GM23338 (cell line): ENCODE data around the gene RAB20. TPM values are rescaled to one million over a fixed set of nuclear protein-coding genes. Genes with fewer than 3 reads are reported as not detected.

ENCODE experiments used
- ATAC-seq: fragments of 200-7000 bp; cut with Tn5 transposase; 3 replicates; pipeline ENCODE4 v1.9.1; 2020
- DNase-seq: peaks from one replicate; pipeline ENCODE4 v3.0.0-alpha.2; 2015; ENCODE audit warnings: low spot score
- H2AFZ ChIP-seq: fragments of 200-600 bp; sonication (generic); 2 replicates; pipeline ENCODE4 v1.8.0; 2016; ENCODE audit warnings: antibody characterized with exemption, mild to moderate bottlenecking, moderate library complexity
- H3F3A ChIP-seq: fragments of 200-600 bp; sonication (generic); replicated peaks from 2 replicates; pipeline ENCODE4 v1.8.0; 2017; ENCODE audit warnings: antibody characterized with exemption, mixed run types, low read depth
- H3K27ac ChIP-seq: fragments of 200-600 bp; sonication (generic); 2 replicates; pipeline ENCODE4 v1.6.1; 2016; ENCODE audit warnings: low read depth
- H3K27me3 ChIP-seq: fragments of 200-600 bp; sonication (generic); 2 replicates; pipeline ENCODE4 v1.8.0; 2016; ENCODE audit warnings: mild to moderate bottlenecking, mixed run types, moderate library complexity; ENCODE audit not compliant: insufficient read depth
- H3K36me3 ChIP-seq: fragments of 200-600 bp; sonication (generic); 2 replicates; pipeline ENCODE4 v1.8.0; 2016; ENCODE audit warnings: mild to moderate bottlenecking; ENCODE audit not compliant: insufficient read depth
- H3K4me1 ChIP-seq: fragments of 200-600 bp; sonication (generic); 2 replicates; pipeline ENCODE4 v1.8.0; 2016; ENCODE audit warnings: mild to moderate bottlenecking, moderate library complexity; ENCODE audit not compliant: insufficient read depth
- H3K4me2 ChIP-seq: fragments of 200-600 bp; sonication (generic); 2 replicates; pipeline ENCODE4 v1.7.1; 2017; ENCODE audit warnings: mixed run types
- H3K4me3 ChIP-seq: fragments of 200-600 bp; sonication (generic); 2 replicates; pipeline ENCODE4 v1.6.1; 2016; ENCODE audit warnings: mixed run types
- H3K79me2 ChIP-seq: fragments of 200-600 bp; sonication (generic); replicated peaks from 2 replicates; pipeline ENCODE4 v1.8.0; 2017; ENCODE audit warnings: mild to moderate bottlenecking; ENCODE audit not compliant: insufficient read depth
- H3K9me2 ChIP-seq: fragments of 200-600 bp; sonication (generic); 2 replicates; pipeline ENCODE4 v1.8.0; 2017; ENCODE audit not compliant: insufficient read depth
- H4K20me1 ChIP-seq: fragments of 200-600 bp; sonication (generic); replicated peaks from 2 replicates; pipeline ENCODE4 v1.8.0; 2017; ENCODE audit warnings: mild to moderate bottlenecking; ENCODE audit not compliant: insufficient read depth
- H3K27ac Mint-ChIP-seq: 2 replicates; pipeline ENCODE4 v1.8.0; 2020; ENCODE audit warnings: inconsistent platforms, mild to moderate bottlenecking, moderate library complexity, mixed read lengths
- H3K27me3 Mint-ChIP-seq: 3 replicates; pipeline ENCODE4 v1.8.0; 2022; ENCODE audit warnings: low read depth, mild to moderate bottlenecking, moderate library complexity, mixed read lengths, inconsistent platforms; ENCODE audit not compliant: insufficient read depth, poor library complexity
- H3K36me3 Mint-ChIP-seq: 3 replicates; pipeline ENCODE4 v1.8.0; 2021; ENCODE audit warnings: low read depth, mild to moderate bottlenecking, inconsistent platforms, moderate library complexity, mixed read lengths
- H3K4me1 Mint-ChIP-seq: 3 replicates; pipeline ENCODE4 v1.8.0; 2020; ENCODE audit warnings: mild to moderate bottlenecking, inconsistent platforms, mixed read lengths
- H3K4me3 Mint-ChIP-seq: 3 replicates; pipeline ENCODE4 v1.8.0; 2021; ENCODE audit warnings: moderate library complexity, mild to moderate bottlenecking, inconsistent platforms, mixed read lengths
- H3K9me3 Mint-ChIP-seq: 3 replicates; pipeline ENCODE4 v1.8.0; 2020; ENCODE audit warnings: moderate library complexity, mild to moderate bottlenecking, inconsistent platforms, mixed read lengths
- EZH2 ChIP-seq: fragments of 200-600 bp; sonication (generic); IDR thresholded peaks from one replicate; pipeline ENCODE4 v1.8.0; 2017; ENCODE audit warnings: antibody characterized with exemption, mild to moderate bottlenecking, low read depth; ENCODE audit not compliant: unreplicated experiment
- ZNF114 ChIP-seq: fragments of 250-450 bp; sonication (Bioruptor Pico); IDR thresholded peaks from 2 replicates; pipeline ENCODE4 v1.5.0; 2020; ENCODE audit warnings: mild to moderate bottlenecking, moderate library complexity
- polyA plus RNA-seq: library from polyadenylated mRNA; unstranded; fragments of >200 nt; fragmentation: Nextera tagmentation; extraction: Ambion mirVana; gene quantifications from 2 replicates; pipeline ENCODE4 v1.2.1, GENCODE V29; 2016
- total RNA-seq: library from RNA; depleted of rRNA; stranded (reverse); fragments of >200 nt; shearing (Covaris generic); gene quantifications from 2 replicates; pipeline ENCODE4 v1.2.3, GENCODE V29; 2014
- TF ChIP-seq, protein P1 (sequence below): IDR thresholded peaks from 2 replicates; pipeline ENCODE4 v1.6.1; 2016; ENCODE audit warnings: antibody characterized with exemption
- TF ChIP-seq, protein P2 (sequence below), 2 experiments: fragments of 200-600 bp in 1 of 2; sonication (generic) in 1 of 2; conservative IDR thresholded peaks; 2 replicates each; pipeline versions ENCODE4 v1.5.1 to v1.6.1; 2016 to 2017; ENCODE audit warnings: antibody characterized with exemption in 2 of 2, low read depth in 2 of 2, mild to moderate bottlenecking in 2 of 2, moderate library complexity in 1 of 2
- TF ChIP-seq, protein P3 (sequence below): fragments of 250-450 bp; sonication (Bioruptor Pico); IDR thresholded peaks from 2 replicates; pipeline ENCODE4 v1.5.0; 2020; ENCODE audit warnings: mild to moderate bottlenecking, moderate library complexity

The RAB20 gene
- total and polyA plus RNA-seq, 2 experiments from 2014 or later, result 12.3 to 26.6 TPM

GRCh38 chr13:110529522-110530311 lies 31.8 kb downstream of the RAB20 start (continued):
- TF ChIP-seq, protein P1, sequence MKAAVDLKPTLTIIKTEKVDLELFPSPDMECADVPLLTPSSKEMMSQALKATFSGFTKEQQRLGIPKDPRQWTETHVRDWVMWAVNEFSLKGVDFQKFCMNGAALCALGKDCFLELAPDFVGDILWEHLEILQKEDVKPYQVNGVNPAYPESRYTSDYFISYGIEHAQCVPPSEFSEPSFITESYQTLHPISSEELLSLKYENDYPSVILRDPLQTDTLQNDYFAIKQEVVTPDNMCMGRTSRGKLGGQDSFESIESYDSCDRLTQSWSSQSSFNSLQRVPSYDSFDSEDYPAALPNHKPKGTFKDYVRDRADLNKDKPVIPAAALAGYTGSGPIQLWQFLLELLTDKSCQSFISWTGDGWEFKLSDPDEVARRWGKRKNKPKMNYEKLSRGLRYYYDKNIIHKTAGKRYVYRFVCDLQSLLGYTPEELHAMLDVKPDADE, result no peak
- no peak for TF ChIP-seq EZH2
- TF ChIP-seq, protein P2, sequence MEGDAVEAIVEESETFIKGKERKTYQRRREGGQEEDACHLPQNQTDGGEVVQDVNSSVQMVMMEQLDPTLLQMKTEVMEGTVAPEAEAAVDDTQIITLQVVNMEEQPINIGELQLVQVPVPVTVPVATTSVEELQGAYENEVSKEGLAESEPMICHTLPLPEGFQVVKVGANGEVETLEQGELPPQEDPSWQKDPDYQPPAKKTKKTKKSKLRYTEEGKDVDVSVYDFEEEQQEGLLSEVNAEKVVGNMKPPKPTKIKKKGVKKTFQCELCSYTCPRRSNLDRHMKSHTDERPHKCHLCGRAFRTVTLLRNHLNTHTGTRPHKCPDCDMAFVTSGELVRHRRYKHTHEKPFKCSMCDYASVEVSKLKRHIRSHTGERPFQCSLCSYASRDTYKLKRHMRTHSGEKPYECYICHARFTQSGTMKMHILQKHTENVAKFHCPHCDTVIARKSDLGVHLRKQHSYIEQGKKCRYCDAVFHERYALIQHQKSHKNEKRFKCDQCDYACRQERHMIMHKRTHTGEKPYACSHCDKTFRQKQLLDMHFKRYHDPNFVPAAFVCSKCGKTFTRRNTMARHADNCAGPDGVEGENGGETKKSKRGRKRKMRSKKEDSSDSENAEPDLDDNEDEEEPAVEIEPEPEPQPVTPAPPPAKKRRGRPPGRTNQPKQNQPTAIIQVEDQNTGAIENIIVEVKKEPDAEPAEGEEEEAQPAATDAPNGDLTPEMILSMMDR (conservative IDR thresholded peaks at IDR 0.05; ENCODE audit: low read depth in 2 of 2), result no peak

- Histone ChIP-seq H3F3A (no peaks in the 10 kb centered on the region), H4K20me1 (no peaks in the 10 kb centered on the region; the same call in 1 of the 2 replicates), H3K4me3 (no peak overlapping the region), H3K9me2 (no peaks in the 10 kb centered on the region), H3K27ac (peak overlapping the region; percentile 84; the same call in 1 of the 2 replicates), H3K79me2 (peaks cover 47% of the 10 kb centered on the region), H3K27me3 (no peaks in the 10 kb centered on the region), H2AFZ (no peak overlapping the region), H3K4me2 (peak overlapping the region; percentile 29; the same call in 1 of the 2 replicates), H3K36me3 (no peaks in the 10 kb centered on the region), H3K4me1 (peaks cover 30% of the 10 kb centered on the region)
- TF ChIP-seq, protein P2 (conservative IDR thresholded peaks at IDR 0.05; ENCODE audit: low read depth in 2 of 2), result no peak
- TF ChIP-seq, protein P3, sequence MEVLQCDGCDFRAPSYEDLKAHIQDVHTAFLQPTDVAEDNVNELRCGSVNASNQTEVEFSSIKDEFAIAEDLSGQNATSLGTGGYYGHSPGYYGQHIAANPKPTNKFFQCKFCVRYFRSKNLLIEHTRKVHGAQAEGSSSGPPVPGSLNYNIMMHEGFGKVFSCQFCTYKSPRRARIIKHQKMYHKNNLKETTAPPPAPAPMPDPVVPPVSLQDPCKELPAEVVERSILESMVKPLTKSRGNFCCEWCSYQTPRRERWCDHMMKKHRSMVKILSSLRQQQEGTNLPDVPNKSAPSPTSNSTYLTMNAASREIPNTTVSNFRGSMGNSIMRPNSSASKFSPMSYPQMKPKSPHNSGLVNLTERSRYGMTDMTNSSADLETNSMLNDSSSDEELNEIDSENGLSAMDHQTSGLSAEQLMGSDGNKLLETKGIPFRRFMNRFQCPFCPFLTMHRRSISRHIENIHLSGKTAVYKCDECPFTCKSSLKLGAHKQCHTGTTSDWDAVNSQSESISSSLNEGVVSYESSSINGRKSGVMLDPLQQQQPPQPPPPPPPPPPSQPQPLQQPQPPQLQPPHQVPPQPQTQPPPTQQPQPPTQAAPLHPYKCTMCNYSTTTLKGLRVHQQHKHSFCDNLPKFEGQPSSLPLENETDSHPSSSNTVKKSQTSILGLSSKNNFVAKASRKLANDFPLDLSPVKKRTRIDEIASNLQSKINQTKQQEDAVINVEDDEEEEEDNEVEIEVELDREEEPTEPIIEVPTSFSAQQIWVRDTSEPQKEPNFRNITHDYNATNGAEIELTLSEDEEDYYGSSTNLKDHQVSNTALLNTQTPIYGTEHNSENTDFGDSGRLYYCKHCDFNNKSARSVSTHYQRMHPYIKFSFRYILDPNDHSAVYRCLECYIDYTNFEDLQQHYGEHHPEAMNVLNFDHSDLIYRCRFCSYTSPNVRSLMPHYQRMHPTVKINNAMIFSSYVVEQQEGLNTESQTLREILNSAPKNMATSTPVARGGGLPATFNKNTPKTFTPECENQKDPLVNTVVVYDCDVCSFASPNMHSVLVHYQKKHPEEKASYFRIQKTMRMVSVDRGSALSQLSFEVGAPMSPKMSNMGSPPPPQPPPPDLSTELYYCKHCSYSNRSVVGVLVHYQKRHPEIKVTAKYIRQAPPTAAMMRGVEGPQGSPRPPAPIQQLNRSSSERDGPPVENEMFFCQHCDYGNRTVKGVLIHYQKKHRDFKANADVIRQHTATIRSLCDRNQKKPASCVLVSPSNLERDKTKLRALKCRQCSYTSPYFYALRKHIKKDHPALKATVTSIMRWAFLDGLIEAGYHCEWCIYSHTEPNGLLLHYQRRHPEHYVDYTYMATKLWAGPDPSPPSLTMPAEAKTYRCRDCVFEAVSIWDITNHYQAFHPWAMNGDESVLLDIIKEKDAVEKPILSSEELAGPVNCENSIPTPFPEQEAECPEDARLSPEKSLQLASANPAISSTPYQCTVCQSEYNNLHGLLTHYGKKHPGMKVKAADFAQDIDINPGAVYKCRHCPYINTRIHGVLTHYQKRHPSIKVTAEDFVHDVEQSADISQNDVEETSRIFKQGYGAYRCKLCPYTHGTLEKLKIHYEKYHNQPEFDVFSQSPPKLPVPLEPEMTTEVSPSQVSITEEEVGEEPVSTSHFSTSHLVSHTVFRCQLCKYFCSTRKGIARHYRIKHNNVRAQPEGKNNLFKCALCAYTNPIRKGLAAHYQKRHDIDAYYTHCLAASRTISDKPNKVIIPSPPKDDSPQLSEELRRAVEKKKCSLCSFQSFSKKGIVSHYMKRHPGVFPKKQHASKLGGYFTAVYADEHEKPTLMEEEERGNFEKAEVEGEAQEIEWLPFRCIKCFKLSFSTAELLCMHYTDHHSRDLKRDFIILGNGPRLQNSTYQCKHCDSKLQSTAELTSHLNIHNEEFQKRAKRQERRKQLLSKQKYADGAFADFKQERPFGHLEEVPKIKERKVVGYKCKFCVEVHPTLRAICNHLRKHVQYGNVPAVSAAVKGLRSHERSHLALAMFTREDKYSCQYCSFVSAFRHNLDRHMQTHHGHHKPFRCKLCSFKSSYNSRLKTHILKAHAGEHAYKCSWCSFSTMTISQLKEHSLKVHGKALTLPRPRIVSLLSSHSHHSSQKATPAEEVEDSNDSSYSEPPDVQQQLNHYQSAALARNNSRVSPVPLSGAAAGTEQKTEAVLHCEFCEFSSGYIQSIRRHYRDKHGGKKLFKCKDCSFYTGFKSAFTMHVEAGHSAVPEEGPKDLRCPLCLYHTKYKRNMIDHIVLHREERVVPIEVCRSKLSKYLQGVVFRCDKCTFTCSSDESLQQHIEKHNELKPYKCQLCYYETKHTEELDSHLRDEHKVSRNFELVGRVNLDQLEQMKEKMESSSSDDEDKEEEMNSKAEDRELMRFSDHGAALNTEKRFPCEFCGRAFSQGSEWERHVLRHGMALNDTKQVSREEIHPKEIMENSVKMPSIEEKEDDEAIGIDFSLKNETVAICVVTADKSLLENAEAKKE (CRISPR knock-in tag), result no peak
- TF ChIP-seq ZNF114, result no peak
- TF ChIP-seq, protein P1, result no peak
- H3K36me3 Mint-ChIP-seq, result peaks cover 8% of the 10 kb centered on the region; the same call in 2 of the 3 replicates
- ATAC-seq (no peak), DNase-seq (no peak)
- peaks cover 3% of the 10 kb centered on the region; the same call in 1 of the 3 replicates for H3K9me3 Mint-ChIP-seq
- H3K4me1 Mint-ChIP-seq, result peaks cover 54% of the 10 kb centered on the region
- no peak overlapping the region for H3K4me3 Mint-ChIP-seq
- H3K27me3 Mint-ChIP-seq, result peaks cover 7% of the 10 kb centered on the region
- H3K27ac Mint-ChIP-seq, result peak overlapping the region; percentile 59; the same call in 1 of the 2 replicates
Measured at GRCh38 chr13:110528911-110529310, 32.6 kb downstream of the RAB20 start.
